Keratinocyte (primary cell): ENCODE measurements around the gene ODAD4. TPM values are rescaled to one million over a fixed set of nuclear protein-coding genes. Genes with fewer than 3 reads are reported as not detected.

Source experiments
- DNase-seq: peaks from one replicate; pipeline ENCODE4 v3.0.0-alpha.2; 2011; ENCODE audit warnings: low read depth, missing footprints, low spot score
- FAIRE-seq: peaks from 2 replicates; lab custom pipeline; 2011; peaks lifted over from hg19 to GRCh38; lab: Jason Lieb, UNC
- H2AFZ ChIP-seq: 2 replicates; pipeline ENCODE4 v1.6.0; 2012; ENCODE audit warnings: low read length, control low read depth, inconsistent platforms; ENCODE audit not compliant: control insufficient read depth
- H3K27ac ChIP-seq: 2 replicates; pipeline ENCODE4 v1.5.1; 2011; ENCODE audit warnings: low read length; ENCODE audit not compliant: control insufficient read depth, insufficient read depth
- H3K27me3 ChIP-seq: 3 replicates; pipeline ENCODE4 v1.6.0; 2011; ENCODE audit warnings: low read length; ENCODE audit not compliant: control insufficient read depth, insufficient read depth; ENCODE audit errors: extremely low read depth
- H3K36me3 ChIP-seq, 2 experiments: 2 replicates in 1 of 2; 3 replicates in 1 of 2; pipeline ENCODE4 v1.5.1; 2011; ENCODE audit warnings: low read length in 2 of 2, mild to moderate bottlenecking in 1 of 2; ENCODE audit not compliant: control insufficient read depth in 2 of 2, insufficient read depth in 2 of 2; ENCODE audit errors: extremely low read depth in 1 of 2
- H3K4me1 ChIP-seq: 3 replicates; pipeline ENCODE4 v1.5.1; 2011; ENCODE audit warnings: low read length; ENCODE audit not compliant: control insufficient read depth, insufficient read depth; ENCODE audit errors: extremely low read depth
- H3K4me2 ChIP-seq: 3 replicates; pipeline ENCODE4 v1.6.0; 2011; ENCODE audit warnings: low read depth, low read length; ENCODE audit not compliant: control insufficient read depth, insufficient read depth; ENCODE audit errors: extremely low read depth
- H3K4me3 ChIP-seq, 3 experiments: fragments of 200-600 bp in 1 of 3; sonication (generic) in 1 of 3; 2 replicates in 2 of 3; 3 replicates in 1 of 3; pipeline ENCODE4 v1.5.1; 2011 to 2016; ENCODE audit warnings: low read length in 3 of 3, mild to moderate bottlenecking in 3 of 3, control low read depth in 2 of 3, inconsistent platforms in 1 of 3, low read depth in 1 of 3, mixed read lengths in 1 of 3, mixed run types in 1 of 3, moderate library complexity in 1 of 3; ENCODE audit not compliant: control insufficient read depth in 2 of 3, insufficient read depth in 2 of 3; ENCODE audit errors: extremely low read depth in 1 of 3
- H3K79me2 ChIP-seq: 2 replicates; pipeline ENCODE4 v1.6.0; 2012; ENCODE audit warnings: low read length; ENCODE audit not compliant: control insufficient read depth, insufficient read depth
- H3K9ac ChIP-seq: 3 replicates; pipeline ENCODE4 v1.6.0; 2011; ENCODE audit warnings: low read length; ENCODE audit not compliant: control insufficient read depth, insufficient read depth; ENCODE audit errors: extremely low read depth
- H3K9me1 ChIP-seq: 3 replicates; pipeline ENCODE4 v1.6.0; 2011; ENCODE audit warnings: low read length; ENCODE audit not compliant: control insufficient read depth, insufficient read depth; ENCODE audit errors: extremely low read depth
- H3K9me3 ChIP-seq: 2 replicates; pipeline ENCODE4 v1.5.1; 2012; ENCODE audit warnings: low read depth, low read length; ENCODE audit not compliant: control insufficient read depth
- H4K20me1 ChIP-seq: 3 replicates; pipeline ENCODE4 v1.6.0; 2011; ENCODE audit warnings: low read length; ENCODE audit not compliant: control insufficient read depth, insufficient read depth; ENCODE audit errors: extremely low read depth
- EZH2 ChIP-seq: IDR thresholded peaks from one replicate; pipeline ENCODE4 v1.6.1; 2012; ENCODE audit warnings: inconsistent platforms, mild to moderate bottlenecking, low read length, moderate library complexity
- dilution Hi-C: fragments of 300-500 bp; cut with MboI; formaldehyde crosslinking; loops from one replicate; pipeline ENCODE4 v1.7.0; 2020; ENCODE audit warnings: low sequenced_read_pairs; ENCODE audit not compliant: extremely low pct_ligation_motif_present
- polyA plus RNA-seq, 5 experiments: library from polyadenylated mRNA; depleted of rRNA in 3 of 5; stranded (reverse) in 3 of 5; stranded (forward) in 1 of 5; unstranded in 1 of 5; fragments of >200 nt; gene quantifications; 1 replicate in 1 of 5; 2 replicates in 3 of 5; 3 replicates in 1 of 5; pipeline versions ENCODE4 v1.2.1 to v1.2.3, GENCODE V29; 2011 to 2012; ENCODE audit warnings: missing spikeins in 2 of 5, low read depth in 1 of 5, low replicate concordance in 1 of 5
- TF ChIP-seq, protein P1 (sequence below), 3 experiments: IDR thresholded peaks in 1 of 3; conservative IDR thresholded peaks in 1 of 3; optimal IDR thresholded peaks in 1 of 3; 2 replicates in 2 of 3; 3 replicates in 1 of 3; pipeline versions ENCODE3 to v1.5.1; 2011; ENCODE audit warnings: low read length in 3 of 3, mild to moderate bottlenecking in 3 of 3, moderate library complexity in 2 of 3, control low read depth in 1 of 3, inconsistent platforms in 1 of 3; ENCODE audit not compliant: insufficient read depth in 2 of 3; ENCODE audit errors: extremely low read depth in 1 of 3

ODAD4 gene
- polyA plus RNA-seq, 1 donor (not counting 4 experiments of a cell fraction or from before 2014, with no cell fraction given) = 0.20 TPM

DNA sequence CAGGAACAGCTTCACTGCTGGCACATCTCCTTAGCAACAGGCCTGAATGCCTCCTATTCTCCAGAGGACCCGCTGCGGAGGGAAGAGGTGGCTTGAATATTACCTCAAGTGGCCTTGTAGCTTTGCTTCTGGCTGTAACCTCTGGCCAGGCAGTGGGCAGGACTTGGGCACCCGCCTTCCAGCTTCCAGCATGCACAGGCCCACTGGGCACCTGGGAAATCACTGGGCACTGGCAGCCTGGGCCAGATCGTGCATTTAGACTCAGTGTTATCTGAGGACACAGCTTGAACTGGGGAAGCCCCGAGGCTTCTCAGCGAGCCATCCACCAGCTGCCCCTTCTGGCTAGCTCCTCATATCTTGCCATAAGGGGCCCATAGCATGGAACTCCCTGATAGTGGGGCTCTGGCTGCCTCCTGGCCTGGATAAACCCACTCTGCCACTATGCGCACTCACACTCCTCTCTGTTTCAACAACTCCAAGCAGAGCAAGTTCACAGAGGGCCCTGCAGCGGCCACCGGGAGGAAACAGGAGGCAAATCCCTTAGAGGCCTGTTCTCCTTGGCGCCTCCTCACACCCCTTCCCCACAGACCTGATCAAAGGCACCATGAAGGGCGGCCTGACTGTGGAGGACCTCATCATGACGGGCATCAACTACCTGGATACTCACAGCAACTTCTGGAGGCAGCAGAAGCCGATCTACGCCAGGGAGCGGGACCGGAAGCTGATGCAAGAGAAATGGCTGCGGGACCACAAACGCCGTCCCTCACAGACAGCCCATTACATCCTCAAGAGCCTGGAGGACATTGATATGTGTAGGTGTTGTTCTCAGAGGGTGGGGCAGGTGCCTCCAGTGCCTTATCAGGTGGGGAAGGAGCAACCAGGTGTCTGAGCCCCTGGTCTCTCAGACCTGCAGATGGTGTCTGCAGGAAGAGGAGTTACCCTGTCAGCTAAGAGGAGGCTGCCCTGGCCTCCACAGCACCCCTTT lies 7.8 kb downstream of the ODAD4 start:
- TF ChIP-seq, protein P1, sequence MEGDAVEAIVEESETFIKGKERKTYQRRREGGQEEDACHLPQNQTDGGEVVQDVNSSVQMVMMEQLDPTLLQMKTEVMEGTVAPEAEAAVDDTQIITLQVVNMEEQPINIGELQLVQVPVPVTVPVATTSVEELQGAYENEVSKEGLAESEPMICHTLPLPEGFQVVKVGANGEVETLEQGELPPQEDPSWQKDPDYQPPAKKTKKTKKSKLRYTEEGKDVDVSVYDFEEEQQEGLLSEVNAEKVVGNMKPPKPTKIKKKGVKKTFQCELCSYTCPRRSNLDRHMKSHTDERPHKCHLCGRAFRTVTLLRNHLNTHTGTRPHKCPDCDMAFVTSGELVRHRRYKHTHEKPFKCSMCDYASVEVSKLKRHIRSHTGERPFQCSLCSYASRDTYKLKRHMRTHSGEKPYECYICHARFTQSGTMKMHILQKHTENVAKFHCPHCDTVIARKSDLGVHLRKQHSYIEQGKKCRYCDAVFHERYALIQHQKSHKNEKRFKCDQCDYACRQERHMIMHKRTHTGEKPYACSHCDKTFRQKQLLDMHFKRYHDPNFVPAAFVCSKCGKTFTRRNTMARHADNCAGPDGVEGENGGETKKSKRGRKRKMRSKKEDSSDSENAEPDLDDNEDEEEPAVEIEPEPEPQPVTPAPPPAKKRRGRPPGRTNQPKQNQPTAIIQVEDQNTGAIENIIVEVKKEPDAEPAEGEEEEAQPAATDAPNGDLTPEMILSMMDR (optimal IDR thresholded peaks at IDR 0.05 in 1 of 3, IDR thresholded peaks at IDR 0.05 in 1 of 3, conservative IDR thresholded peaks at IDR 0.05 in 1 of 3; ENCODE audit: extremely low read depth in 1 of 3, insufficient read depth in 2 of 3, low read length in 3 of 3) = no peak
- TF ChIP-seq EZH2 = no peak
- H3K36me3 ChIP-seq = no peaks in the 10 kb centered on the region
- no peak overlapping the region for H3K4me3 ChIP-seq
- no peaks in the 10 kb centered on the region for H3K9me1 ChIP-seq
- FAIRE-seq = no peak
- H3K27ac ChIP-seq = no peak overlapping the region
- H3K9me3 ChIP-seq = no peaks in the 10 kb centered on the region
- H3K4me2 ChIP-seq = no peak overlapping the region
- H2AFZ ChIP-seq = no peak overlapping the region
- dilution Hi-C loops = no loop called here
- no peaks in the 10 kb centered on the region for H4K20me1 ChIP-seq
- no peaks in the 10 kb centered on the region for H3K79me2 ChIP-seq
- no peak overlapping the region for H3K9ac ChIP-seq
- DNase-seq = no peak
- no peaks in the 10 kb centered on the region for H3K4me1 ChIP-seq
- peaks cover 3% of the 10 kb centered on the region for H3K27me3 ChIP-seq

DNA sequence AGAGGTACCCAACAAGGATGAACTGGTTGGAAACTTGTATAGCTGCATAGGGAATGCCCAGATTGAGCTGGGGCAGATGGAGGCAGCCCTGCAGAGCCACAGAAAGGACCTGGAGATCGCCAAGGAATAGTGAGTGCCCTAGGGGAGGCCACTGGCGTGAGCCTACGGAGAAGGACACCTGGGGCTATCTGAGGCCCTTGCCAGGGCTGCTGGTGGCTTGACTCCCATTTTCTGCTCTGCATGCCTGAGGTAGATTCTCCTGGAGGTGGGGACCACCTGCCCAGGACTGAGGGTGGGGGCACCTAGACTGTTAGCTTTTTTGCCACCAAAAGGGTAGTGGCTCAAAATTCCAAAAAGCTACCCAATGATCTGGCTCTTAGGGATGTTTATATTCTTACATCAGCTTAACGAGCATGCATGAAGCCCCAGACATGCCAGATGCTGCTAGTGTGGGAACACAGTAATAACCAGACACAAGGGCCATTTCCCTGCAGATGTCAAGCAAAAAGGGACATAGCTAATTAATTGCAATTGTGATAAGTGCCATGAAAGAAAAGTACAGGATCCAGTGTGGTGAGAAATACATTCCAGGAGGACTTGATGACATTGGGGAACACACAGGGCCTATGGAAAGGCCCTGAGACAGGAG lies 8.8 kb downstream of the ODAD4 start:
- Histone ChIP-seq H3K4me3 (no peak overlapping the region), H4K20me1 (no peaks in the 10 kb centered on the region), H2AFZ (no peak overlapping the region), H3K27ac (no peak overlapping the region), H3K9me3 (no peaks in the 10 kb centered on the region), H3K36me3 (no peaks in the 10 kb centered on the region), H3K9me1 (no peaks in the 10 kb centered on the region), H3K4me1 (no peaks in the 10 kb centered on the region), H3K27me3 (peaks cover 3% of the 10 kb centered on the region), H3K9ac (no peak overlapping the region), H3K79me2 (no peaks in the 10 kb centered on the region), H3K4me2 (no peak overlapping the region)
- TF ChIP-seq, protein P1 (optimal IDR thresholded peaks at IDR 0.05 in 1 of 3, IDR thresholded peaks at IDR 0.05 in 1 of 3, conservative IDR thresholded peaks at IDR 0.05 in 1 of 3; ENCODE audit: extremely low read depth in 1 of 3, insufficient read depth in 2 of 3, low read length in 3 of 3) = no peak
- TF ChIP-seq EZH2 = no peak
- dilution Hi-C loops = no loop called here
- no peak for FAIRE-seq
- DNase-seq = no peak
